Measurements from ENCODE around the gene ICA1. TPM values are rescaled to one million over a fixed set of nuclear protein-coding genes. Genes with fewer than 3 reads are reported as not detected.

The ICA1 gene
- total RNA-seq, 1 donor: 2.2 TPM

DNA sequence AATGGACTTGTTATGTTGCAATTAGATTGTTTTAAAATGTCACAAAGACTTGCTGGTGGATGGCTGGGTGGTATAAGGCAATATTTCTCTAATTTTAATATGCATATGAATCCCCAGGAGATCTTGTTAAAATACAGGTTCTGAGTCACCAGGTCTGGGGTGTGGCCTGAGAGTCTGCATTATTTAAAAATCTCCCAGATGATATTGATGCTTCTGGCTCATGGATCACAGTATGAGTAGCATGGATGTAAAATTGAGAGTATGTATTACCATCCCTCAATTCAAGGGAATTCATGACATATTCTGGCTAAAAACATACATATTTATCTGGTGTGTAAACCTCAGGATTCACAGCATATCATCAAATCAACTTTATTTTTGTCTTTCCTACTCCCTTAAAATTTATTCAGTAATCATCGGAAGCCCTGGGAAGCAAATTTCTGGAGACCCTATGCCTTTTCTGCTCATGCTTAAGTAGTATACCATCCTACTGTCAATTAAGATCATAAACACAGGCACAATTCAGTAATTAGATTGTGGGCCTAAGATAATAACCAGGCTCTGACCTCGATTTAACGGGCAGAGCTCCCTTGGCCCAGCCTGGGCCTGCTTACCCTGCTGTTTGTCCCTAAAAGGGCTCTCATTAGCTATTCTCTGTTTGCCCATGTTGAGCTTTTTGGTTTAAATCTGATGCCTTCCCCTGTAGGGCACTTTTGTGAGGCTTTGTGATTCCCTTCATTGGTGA, 29.6 kb upstream of the ICA1 start:
- H3K4me1 ChIP-seq (ENCODE audit: insufficient read depth, low read length): no peaks in the 10 kb centered on the region
- no peak for TF ChIP-seq CTCF (IDR thresholded peaks at IDR 0.05; ENCODE audit: extremely low read depth, low read depth, low read length)
- no peaks in the 10 kb centered on the region for H3K27me3 ChIP-seq (ENCODE audit: insufficient read depth, low read length)
- no peaks in the 10 kb centered on the region for H4K20me1 ChIP-seq (ENCODE audit: insufficient read depth, low read length)
- H2AFZ ChIP-seq (ENCODE audit: low read length): no peak overlapping the region
- H3K4me3 ChIP-seq (ENCODE audit: insufficient read depth, low read length): no peak overlapping the region
- no peak overlapping the region for H3K27ac ChIP-seq (ENCODE audit: low read depth, low read length)
- H3K4me2 ChIP-seq (ENCODE audit: insufficient read depth, low read length): no peak overlapping the region
- no peaks in the 10 kb centered on the region for H3K9me3 ChIP-seq (ENCODE audit: low read depth, low read length)
- no peak for DNase-seq (ENCODE audit: insufficient read length, low spot score, missing footprints)
- H3K79me2 ChIP-seq (ENCODE audit: insufficient read depth, low read length): no peaks in the 10 kb centered on the region
- no peaks in the 10 kb centered on the region for H3K36me3 ChIP-seq (ENCODE audit: insufficient read depth, low read length)

- no peak overlapping the region for H3K4me3 ChIP-seq (ENCODE audit: insufficient read depth, low read length)
- no peaks in the 10 kb centered on the region for H3K9me3 ChIP-seq (ENCODE audit: low read depth, low read length)
- no peaks in the 10 kb centered on the region for H3K79me2 ChIP-seq (ENCODE audit: insufficient read depth, low read length)
- no peak overlapping the region for H2AFZ ChIP-seq (ENCODE audit: low read length)
- H3K27me3 ChIP-seq (ENCODE audit: insufficient read depth, low read length): no peaks in the 10 kb centered on the region
- TF ChIP-seq CTCF (IDR thresholded peaks at IDR 0.05; ENCODE audit: extremely low read depth, low read depth, low read length): no peak
- no peak overlapping the region for H3K27ac ChIP-seq (ENCODE audit: low read depth, low read length)
- H3K4me2 ChIP-seq (ENCODE audit: insufficient read depth, low read length): no peak overlapping the region
- H4K20me1 ChIP-seq (ENCODE audit: insufficient read depth, low read length): no peaks in the 10 kb centered on the region
- no peaks in the 10 kb centered on the region for H3K4me1 ChIP-seq (ENCODE audit: insufficient read depth, low read length)
- H3K36me3 ChIP-seq (ENCODE audit: insufficient read depth, low read length): no peaks in the 10 kb centered on the region
- DNase-seq (ENCODE audit: insufficient read length, low spot score, missing footprints): no peak
Observed at GRCh38 chr7:8290645-8291308, 28.8 kb upstream of the ICA1 start.

DNA sequence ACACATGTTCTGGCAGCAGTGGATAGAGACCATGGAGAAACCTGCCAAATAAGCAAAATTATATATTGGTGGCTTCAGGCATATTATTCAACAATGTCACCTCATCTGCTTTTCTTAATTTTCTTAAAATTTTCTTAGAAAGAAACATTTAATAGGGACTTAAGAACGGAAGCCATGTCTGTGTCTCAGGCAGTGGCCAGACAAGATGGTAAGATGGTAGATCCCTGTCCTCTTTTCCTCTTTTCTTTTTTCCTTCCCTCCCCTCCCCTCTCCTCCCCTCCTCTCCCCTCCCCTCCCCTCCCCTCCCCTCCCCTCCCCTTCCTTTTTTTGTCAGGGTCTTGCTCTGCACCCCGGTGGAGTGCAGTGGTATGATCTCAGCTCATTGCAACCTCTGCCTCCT, 24.2 kb upstream of the ICA1 start:
- Histone ChIP-seq H2AFZ (ENCODE audit: low read length) (no peak overlapping the region), H3K36me3 (ENCODE audit: insufficient read depth, low read length) (no peaks in the 10 kb centered on the region), H3K4me1 (ENCODE audit: insufficient read depth, low read length) (no peaks in the 10 kb centered on the region), H3K79me2 (ENCODE audit: insufficient read depth, low read length) (no peaks in the 10 kb centered on the region), H3K4me3 (ENCODE audit: insufficient read depth, low read length) (no peak overlapping the region), H3K4me2 (ENCODE audit: insufficient read depth, low read length) (no peak overlapping the region), H3K27me3 (ENCODE audit: insufficient read depth, low read length) (no peaks in the 10 kb centered on the region), H3K27ac (ENCODE audit: low read depth, low read length) (no peak overlapping the region), H4K20me1 (ENCODE audit: insufficient read depth, low read length) (no peaks in the 10 kb centered on the region), H3K9me3 (ENCODE audit: low read depth, low read length) (no peaks in the 10 kb centered on the region)
- TF ChIP-seq CTCF (IDR thresholded peaks at IDR 0.05; ENCODE audit: extremely low read depth, low read depth, low read length): no peak
- no peak for DNase-seq (ENCODE audit: insufficient read length, low spot score, missing footprints)

DNA sequence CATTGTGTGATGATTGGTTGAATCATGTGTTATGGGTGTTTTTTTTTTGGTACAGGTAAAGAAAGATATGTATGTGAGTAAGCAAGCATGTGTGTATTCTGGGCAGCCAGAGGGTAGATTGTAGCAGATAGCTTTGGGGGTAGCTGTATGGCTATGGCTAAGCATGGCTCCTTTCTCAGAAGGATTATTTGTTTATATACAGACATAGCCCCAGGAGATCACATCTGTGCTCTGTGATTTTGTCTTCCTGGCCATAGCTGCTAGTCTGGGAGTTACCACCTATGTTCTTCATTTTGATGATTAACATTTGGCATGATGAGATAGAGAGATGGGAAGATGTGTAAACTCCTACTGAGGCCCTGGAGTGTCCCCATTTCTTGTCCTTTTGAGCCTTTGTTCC, 23.2 kb upstream of the ICA1 start:
- H3K4me2 ChIP-seq (ENCODE audit: insufficient read depth, low read length): no peak overlapping the region
- no peak overlapping the region for H3K4me3 ChIP-seq (ENCODE audit: insufficient read depth, low read length)
- H3K4me1 ChIP-seq (ENCODE audit: insufficient read depth, low read length): no peaks in the 10 kb centered on the region
- no peaks in the 10 kb centered on the region for H4K20me1 ChIP-seq (ENCODE audit: insufficient read depth, low read length)
- no peak for TF ChIP-seq CTCF (IDR thresholded peaks at IDR 0.05; ENCODE audit: extremely low read depth, low read depth, low read length)
- DNase-seq (ENCODE audit: insufficient read length, low spot score, missing footprints): no peak
- no peaks in the 10 kb centered on the region for H3K36me3 ChIP-seq (ENCODE audit: insufficient read depth, low read length)
- no peaks in the 10 kb centered on the region for H3K9me3 ChIP-seq (ENCODE audit: low read depth, low read length)
- H3K27ac ChIP-seq (ENCODE audit: low read depth, low read length): no peak overlapping the region
- H3K27me3 ChIP-seq (ENCODE audit: insufficient read depth, low read length): no peaks in the 10 kb centered on the region
- H3K79me2 ChIP-seq (ENCODE audit: insufficient read depth, low read length): no peaks in the 10 kb centered on the region
- no peak overlapping the region for H2AFZ ChIP-seq (ENCODE audit: low read length)
